GM20431 (cell line): ENCODE data around the gene PADI4.
"Not testable (repeated sequence)": the region's sequence is repeated elsewhere in the genome, so short reads cannot be mapped to it uniquely, and the experiment has no call there.

Experiments
- in situ Hi-C: fragments of 300-500 bp; cut with MseI, MboI; formaldehyde crosslinking; loops from one replicate; pipeline ENCODE4 v1.15.0; 2020; ENCODE audit warnings: low sequenced_read_pairs; ENCODE audit not compliant: unreplicated experiment

PADI4 gene

GRCh38 chr1:17371896-17372295 is 63.9 kb downstream of the PADI4 start, which contains the start of gene PADI6:
TSS of gene PADI6 (plus strand) at chr1:17372196. CDS start at chr1:17372246, 50 bp downstream.
- in situ Hi-C loops, result no loop called here

DNA sequence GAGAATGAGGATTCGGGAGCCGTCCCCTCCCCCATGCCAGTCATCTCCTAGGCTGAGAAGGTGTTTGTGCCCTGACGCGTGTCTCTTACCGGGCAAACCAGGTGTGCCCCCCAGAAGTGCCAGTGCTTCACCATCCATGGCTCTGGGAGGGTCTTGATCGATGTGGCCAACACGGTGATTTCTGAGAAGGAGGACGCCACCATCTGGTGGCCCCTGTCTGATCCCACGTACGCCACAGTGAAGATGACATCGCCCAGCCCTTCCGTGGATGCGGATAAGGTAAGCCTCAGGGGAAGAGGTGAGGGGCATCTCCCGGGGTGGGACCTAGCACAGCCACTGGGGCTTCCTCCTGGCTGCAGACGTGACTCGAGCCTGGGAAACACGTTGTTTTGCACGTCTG is 65.0 kb downstream of the PADI4 start:
- in situ Hi-C loops, result no loop called here

GRCh38 chr1:17375651-17376050 is 67.7 kb downstream of the PADI4 start:
- in situ Hi-C loops, result no loop called here

DNA sequence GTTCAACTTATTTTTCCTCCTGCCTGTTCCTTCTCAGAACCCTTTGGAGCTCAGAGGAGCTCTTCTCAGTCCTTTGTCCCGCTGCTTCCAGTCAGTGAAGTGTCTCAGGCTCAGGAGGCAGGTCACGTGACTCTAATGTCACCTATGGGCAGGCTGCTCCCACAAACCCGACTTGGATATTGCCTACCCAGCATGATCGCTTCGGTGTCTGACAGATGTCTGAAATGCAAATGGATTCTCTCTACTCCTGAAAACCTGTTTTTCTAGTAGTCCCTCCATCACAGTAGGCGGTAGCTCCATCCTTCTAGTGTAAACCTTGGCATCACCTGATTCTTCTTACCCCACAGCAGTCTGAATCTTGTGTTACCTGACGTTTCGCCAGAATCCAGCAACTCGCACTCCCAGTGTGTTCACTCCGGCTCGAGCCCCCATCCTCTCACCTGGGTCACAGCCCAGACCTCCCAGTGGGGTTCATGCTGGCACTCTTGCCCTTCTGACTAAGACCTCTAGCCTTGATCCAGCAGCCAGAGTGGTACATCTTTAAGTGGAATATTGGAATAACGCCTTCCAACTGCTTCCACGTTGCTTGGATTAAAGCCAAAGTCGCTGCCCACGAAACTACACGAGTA is 69.4 kb downstream of the PADI4 start:
- in situ Hi-C loops, result no loop called here

- in situ Hi-C loops, result no loop called here
Observed at GRCh38 chr1:17381161-17381560, 73.2 kb downstream of the PADI4 start.

GRCh38 chr1:17392199-17392740 is 84.3 kb downstream of the PADI4 start:
- in situ Hi-C loops, result no loop called here

DNA sequence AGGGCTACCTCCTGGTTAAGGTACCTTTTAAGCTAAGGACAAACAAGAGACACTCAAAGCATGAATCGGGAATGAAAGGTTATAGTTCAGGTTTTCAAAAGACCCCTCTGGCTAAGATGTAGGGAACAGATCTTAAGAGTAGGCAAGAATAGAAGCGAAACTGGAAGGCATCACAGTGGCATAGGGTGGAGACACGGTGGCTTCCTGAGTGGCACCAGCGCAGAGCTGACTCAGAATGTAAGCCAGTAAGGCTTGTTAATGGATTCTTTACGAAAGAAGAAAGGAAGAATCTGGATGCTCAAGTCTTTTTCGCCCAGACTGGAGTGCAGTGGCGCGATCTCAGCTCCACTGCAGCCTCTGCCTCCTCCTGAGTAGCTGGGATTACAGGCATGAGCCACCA is 85.2 kb downstream of the PADI4 start:
- in situ Hi-C loops, result no loop called here

- in situ Hi-C loops, result no loop called here
Observed at GRCh38 chr1:17397910-17398695, 90.1 kb downstream of the PADI4 start.

- in situ Hi-C loops, result no loop called here
Observed at GRCh38 chr1:17400725-17401341, 92.8 kb downstream of the PADI4 start.

GRCh38 chr1:17401841-17402240 is 93.8 kb downstream of the PADI4 start:
- in situ Hi-C loops, result no loop called here

DNA sequence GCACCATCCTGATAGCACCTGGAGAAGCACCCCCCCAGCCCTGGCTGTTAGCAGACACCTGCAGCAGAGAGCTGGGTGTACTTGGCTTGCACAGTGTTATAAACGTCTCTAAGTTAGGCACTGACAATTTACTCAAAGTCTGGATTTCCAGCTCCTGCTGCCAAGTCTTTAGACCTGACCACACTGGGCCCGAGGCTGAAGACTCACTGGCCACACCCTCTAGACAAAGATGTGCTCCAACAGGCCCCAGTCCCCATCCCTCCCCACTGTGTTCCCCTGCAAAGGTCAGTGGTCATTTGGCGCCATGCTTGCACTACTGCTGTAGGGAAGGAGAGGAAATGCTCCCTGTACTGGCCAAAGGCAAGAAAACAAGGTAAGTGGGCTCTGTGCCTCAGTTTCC is 95.1 kb downstream of the PADI4 start:
- in situ Hi-C loops, result no loop called here

DNA sequence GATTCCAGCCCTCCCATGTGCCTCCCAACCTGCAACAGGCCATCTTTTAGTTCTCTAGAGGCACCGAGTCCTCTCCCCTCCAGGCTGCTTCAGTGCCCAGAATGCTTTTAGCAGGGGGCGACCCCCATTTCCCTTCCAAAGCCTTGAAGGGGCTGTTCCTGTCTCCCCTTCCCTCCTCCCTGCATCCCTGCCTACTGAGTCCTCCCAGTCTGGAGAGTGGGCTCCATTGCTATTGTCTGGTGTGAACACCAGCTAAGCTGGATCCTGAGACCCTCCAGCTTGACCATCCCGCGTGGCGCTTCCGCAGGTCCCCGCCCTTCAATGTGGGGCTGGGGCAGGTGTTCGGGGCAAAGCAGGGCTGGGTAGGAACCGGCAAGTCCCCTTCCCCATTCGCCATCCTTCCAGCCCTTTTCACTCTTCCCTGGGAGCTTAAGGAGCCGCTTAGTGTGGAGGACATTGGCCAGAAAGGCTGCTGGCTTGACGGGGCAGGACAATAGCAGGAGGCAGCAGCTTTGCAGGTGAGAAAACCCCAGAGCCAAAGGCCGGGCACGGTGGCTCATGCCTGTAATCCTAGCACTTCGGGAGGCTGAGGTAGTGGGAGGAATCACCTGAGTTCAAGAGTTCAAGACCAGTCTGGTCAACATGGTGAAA is 96.2 kb downstream of the PADI4 start:
- in situ Hi-C loops, result no loop called here

GRCh38 chr1:17404820-17405219 is 96.8 kb downstream of the PADI4 start:
- in situ Hi-C loops, result no loop called here

DNA sequence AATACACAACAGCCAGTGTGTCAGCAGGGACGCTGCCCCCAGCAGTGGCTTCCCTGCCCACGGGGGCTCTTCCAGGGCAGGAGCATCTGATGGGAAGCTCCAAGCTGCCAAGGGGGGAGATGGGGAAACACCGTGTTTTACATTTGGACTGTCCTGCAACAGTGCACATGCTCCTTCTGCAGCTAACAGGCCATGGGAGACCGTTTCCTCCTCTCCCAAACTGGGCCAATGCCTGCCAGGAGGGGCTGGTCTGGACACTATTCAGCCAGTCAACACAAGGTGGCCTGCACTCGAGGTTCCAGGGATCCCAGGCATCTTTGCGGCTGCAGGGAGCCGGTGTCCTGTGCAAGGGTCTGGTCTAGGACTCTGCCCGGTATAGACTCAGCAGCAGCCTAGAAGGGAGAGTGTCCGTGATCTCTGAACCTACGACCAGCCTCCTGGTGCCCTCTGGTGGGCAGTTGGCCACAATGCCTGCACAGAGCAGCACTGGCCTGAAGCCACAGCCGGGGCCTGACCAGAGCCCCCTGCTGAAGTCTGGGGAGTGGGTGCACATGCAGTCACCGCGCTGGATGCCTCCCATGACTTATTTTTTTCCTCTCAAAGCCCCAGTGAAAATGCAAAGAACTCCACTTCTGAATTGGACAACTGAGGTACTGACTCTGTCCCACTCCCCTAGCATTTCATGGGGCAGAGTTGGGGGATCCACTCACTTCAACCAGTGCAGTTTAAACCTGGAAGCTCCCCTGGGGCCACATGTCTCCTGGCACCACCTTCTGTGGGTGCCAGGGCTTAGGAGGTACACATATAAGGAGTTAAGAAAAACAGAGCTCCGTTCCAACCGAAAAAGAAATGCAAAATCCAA is 98.1 kb downstream of the PADI4 start:
- in situ Hi-C loops, result no loop called here

DNA sequence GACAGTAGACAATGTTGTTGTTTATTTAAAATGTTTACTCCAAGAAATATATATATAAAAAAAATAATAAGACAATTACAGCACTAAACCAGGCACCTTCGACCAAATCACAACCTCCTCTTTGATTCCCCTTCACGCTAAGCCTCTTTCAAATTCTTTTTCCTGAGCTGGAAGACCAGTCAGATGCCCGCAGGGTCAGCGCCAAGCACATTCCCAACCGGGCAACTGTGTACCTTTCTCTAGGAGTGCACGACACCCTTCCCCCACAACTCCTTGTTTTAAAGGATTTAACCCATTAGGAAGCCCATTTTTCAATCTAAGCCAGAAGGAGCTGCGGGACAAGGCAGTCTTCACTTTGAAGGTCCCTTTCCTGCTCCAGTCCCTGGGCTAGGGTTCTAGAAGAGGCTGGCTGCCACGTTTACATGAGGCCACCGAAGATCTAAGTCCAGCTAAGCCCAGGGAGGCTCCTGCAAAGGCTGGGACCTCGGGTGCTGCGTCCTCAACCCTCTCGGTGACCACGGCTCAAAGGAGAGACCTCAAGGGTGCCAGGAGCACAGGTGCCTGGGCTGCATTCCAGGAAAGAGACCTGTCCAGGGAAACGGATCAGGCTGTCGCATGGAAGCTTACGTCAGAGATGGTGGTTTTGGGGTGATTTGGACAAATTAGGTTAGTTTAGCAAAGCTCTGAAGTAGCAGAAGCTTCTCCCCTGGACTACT is 98.9 kb downstream of the PADI4 start:
- in situ Hi-C loops, result not testable (repeated sequence)

GRCh38 chr1:17407786-17408514 is 100.0 kb downstream of the PADI4 start:
- in situ Hi-C loops, result not testable (repeated sequence)

GRCh38 chr1:17409391-17409811 is 101.4 kb downstream of the PADI4 start:
- in situ Hi-C loops, result no loop called here
